GM18505 (cell line): Measurements from ENCODE around the gene CLEC4C.
"Not testable (repeated sequence)": the region's sequence is repeated elsewhere in the genome, so short reads cannot be mapped to it uniquely, and the experiment has no call there.

Experiments used
- ATAC-seq: cut with Tn5 transposase; IDR thresholded peaks from one replicate; pipeline ENCODE4 v1.9.1; 2021; ENCODE audit not compliant: unreplicated experiment
- POLR2A ChIP-seq: IDR thresholded peaks from 4 replicates; pipeline ENCODE4 v1.6.1; 2011; ENCODE audit warnings: borderline replicate concordance; ENCODE audit not compliant: insufficient read depth, insufficient read length; ENCODE audit errors: extremely low read depth

The CLEC4C gene

GRCh38 chr12:7751394-7751793 lies 4.2 kb upstream of the CLEC4C start:
- no peak for ATAC-seq
- no peak for TF ChIP-seq POLR2A

GRCh38 chr12:7750350-7750749 lies 3.2 kb upstream of the CLEC4C start:
- ATAC-seq, result no peak
- no peak for TF ChIP-seq POLR2A

GRCh38 chr12:7749442-7749841 lies 2.3 kb upstream of the CLEC4C start:
- TF ChIP-seq POLR2A, result no peak
- ATAC-seq, result no peak

- no peak for TF ChIP-seq POLR2A
Measured at GRCh38 chr12:7748852-7749251, 1.7 kb upstream of the CLEC4C start.

GRCh38 chr12:7732993-7733392 lies 14.2 kb downstream of the CLEC4C start:
- TF ChIP-seq POLR2A, result no peak
- ATAC-seq, result no peak

More at GRCh38 chr12:7748852-7749251, 1.7 kb upstream of the CLEC4C start:
- no peak for ATAC-seq

GRCh38 chr12:7731486-7731885 lies 15.7 kb downstream of the CLEC4C start:
- no peak for ATAC-seq

GRCh38 chr12:7730984-7731383 lies 16.2 kb downstream of the CLEC4C start:
- ATAC-seq, result not testable (repeated sequence)

More at GRCh38 chr12:7731486-7731885, 15.7 kb downstream of the CLEC4C start:
- TF ChIP-seq POLR2A, result no peak

- TF ChIP-seq POLR2A, result no peak
- ATAC-seq, result no peak
Measured at GRCh38 chr12:7729746-7730145, 17.4 kb downstream of the CLEC4C start.

GRCh38 chr12:7723926-7724325 lies 23.2 kb downstream of the CLEC4C start:
- no peak for TF ChIP-seq POLR2A
- ATAC-seq, result no peak

GRCh38 chr12:7719946-7720730 lies 27.0 kb downstream of the CLEC4C start:
- no peak for TF ChIP-seq POLR2A
- ATAC-seq, result no peak

GRCh38 chr12:7716381-7716780 lies 30.8 kb downstream of the CLEC4C start:
- no peak for TF ChIP-seq POLR2A
- no peak for ATAC-seq

GRCh38 chr12:7712841-7713442 lies 34.2 kb downstream of the CLEC4C start:
- no peak for TF ChIP-seq POLR2A
- ATAC-seq, result no peak

GRCh38 chr12:7711133-7711532 lies 36.0 kb downstream of the CLEC4C start, which contains the start of gene DPPA3:
DPPA3 (plus strand) TSS chr12:7711433; CDS start chr12:7711571, 138 bp downstream.
- no peak for TF ChIP-seq POLR2A
- ATAC-seq, result no peak

GRCh38 chr12:7709969-7710675 lies 37.1 kb downstream of the CLEC4C start:
- no peak for TF ChIP-seq POLR2A
- no peak for ATAC-seq
